ENCODE results near the gene TBC1D22A. TPM values are rescaled to one million over a fixed set of nuclear protein-coding genes. Genes with fewer than 3 reads are reported as not detected.

TBC1D22A gene
- total RNA-seq, 3 donors from 2014 or later = 29.8 to 31.1 (median 29.9) TPM

DNA sequence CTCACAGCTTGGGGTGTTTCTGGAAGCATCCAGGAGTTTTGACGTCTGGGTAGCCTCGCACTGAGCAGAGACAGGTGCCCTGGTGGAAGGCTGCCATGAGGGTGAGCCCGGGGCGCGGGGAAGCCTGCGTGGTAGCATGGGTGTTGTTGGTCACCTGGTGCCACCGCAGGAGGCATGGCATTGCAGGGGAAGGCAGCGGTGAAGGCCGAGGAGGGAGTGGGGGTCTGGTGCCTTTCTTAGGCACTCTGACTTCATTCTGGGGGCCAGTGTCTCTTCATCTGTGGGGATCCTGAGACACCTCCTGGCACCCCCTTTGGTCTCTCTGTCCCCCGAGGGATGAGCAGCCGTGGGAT lies 271.2 kb downstream of the TBC1D22A start:
- DNase-seq (no peak), ATAC-seq (no peak)
- peaks cover 7% of the 10 kb centered on the region for H3K36me3 Mint-ChIP-seq (ENCODE audit: insufficient read depth)
- H3K9me3 Mint-ChIP-seq = no peaks in the 10 kb centered on the region
- H3K27me3 Mint-ChIP-seq (ENCODE audit: low read depth) = no peaks in the 10 kb centered on the region
- no peaks in the 10 kb centered on the region for H3K4me1 Mint-ChIP-seq (ENCODE audit: low read depth)
- H3K4me3 Mint-ChIP-seq = no peak overlapping the region

DNA sequence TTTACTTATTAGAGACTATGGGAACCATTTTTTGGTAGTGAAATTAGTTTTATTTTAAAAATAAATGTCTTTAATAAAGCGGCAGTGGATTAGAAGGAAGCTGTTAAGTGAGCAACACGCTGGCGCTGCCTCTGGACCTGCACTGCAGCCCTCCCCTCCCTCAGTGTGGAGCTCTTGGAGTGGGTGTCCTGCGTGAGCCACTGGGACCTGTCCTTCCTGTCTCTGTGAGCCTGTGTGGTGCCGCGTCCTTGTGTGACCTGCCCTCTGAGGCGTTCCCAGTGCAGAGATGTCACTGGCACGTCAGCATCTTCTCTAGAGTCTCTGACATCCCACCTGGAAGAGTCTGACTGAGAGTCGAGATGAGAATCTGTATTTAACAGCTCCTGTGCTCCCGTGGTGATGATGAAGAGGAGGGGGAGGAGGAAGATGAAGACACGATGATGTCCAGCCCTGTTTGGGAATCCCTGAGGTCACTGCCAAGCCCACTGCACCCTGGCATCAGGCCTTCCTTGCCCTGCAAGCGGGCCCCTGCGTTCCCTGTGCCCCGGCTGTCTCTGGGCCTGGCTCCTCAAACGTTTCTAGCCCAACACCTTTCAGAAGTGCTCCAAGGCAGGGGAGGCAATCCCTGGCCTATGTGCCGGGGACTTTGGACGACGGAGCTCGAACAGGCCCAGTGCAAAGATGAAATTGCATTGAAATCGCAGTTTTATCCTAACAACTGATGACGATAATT lies 271.8 kb downstream of the TBC1D22A start:
- no peak for ATAC-seq
- DNase-seq = no peak
- H3K4me1 Mint-ChIP-seq (ENCODE audit: low read depth) = no peaks in the 10 kb centered on the region
- no peaks in the 10 kb centered on the region for H3K9me3 Mint-ChIP-seq
- no peaks in the 10 kb centered on the region for H3K27me3 Mint-ChIP-seq (ENCODE audit: low read depth)
- peaks cover 7% of the 10 kb centered on the region for H3K36me3 Mint-ChIP-seq (ENCODE audit: insufficient read depth)
- no peak overlapping the region for H3K4me3 Mint-ChIP-seq

DNA sequence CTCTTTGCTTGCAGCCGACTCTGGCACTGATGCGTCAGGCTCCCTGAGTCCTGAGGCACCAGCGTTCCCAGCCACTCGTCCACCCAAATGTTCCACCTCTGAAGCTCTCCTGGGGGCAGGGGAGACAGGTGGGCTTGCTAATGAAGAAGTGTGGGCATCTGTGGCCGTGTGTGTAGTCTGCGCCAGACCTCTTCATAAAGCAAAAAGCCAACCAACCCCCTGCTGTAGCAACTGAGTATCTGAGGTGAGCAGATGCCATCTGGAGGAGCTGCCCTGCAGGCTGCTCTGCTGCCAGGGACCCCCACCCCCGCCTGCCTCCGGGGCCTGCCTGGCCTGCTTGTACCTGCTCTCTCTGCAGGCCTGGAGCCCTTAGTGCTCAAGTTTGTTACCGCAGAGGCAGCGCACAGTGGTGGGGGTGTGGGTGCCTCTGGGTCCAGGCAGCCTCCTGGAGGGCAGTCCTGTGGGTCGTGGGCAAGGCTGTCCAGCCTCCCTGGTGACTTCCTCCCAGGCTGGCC lies 272.5 kb downstream of the TBC1D22A start:
- no peaks in the 10 kb centered on the region for H3K4me1 Mint-ChIP-seq (ENCODE audit: low read depth)
- no peak for ATAC-seq
- no peaks in the 10 kb centered on the region for H3K27me3 Mint-ChIP-seq (ENCODE audit: low read depth)

DNA sequence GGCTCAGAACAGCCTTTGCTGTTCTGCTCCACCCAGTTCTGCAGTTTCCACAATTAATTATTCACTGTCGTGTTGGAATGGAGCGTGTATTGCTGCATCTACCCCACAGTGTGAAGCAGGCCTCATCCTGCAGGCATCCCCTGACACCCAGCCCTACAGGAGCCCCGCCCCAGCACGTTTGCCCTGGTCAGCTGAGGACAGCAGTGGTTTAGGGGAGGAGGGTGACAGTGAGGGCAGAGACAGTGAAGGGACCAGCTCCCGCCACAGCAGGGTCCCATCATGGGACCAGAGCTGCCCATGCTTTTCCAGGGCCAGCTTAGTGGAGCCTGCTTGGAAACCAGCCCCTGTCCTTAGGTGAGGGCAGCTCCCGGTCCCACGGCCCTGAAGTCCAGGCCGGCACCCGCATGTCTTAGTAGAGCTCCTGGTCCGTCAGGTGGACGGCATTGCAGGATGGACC lies 273.0 kb downstream of the TBC1D22A start:
- no peaks in the 10 kb centered on the region for H3K27me3 Mint-ChIP-seq (ENCODE audit: low read depth)
- peaks cover 13% of the 10 kb centered on the region for H3K36me3 Mint-ChIP-seq (ENCODE audit: insufficient read depth)
- no peak overlapping the region for H3K4me3 Mint-ChIP-seq
- H3K9me3 Mint-ChIP-seq = no peaks in the 10 kb centered on the region
- DNase-seq = no peak
- H3K4me1 Mint-ChIP-seq (ENCODE audit: low read depth) = peaks cover 2% of the 10 kb centered on the region
- ATAC-seq = no peak

More for the DNA sequence above, 272.5 kb downstream of the TBC1D22A start:
- Mint-ChIP-seq H3K36me3 (ENCODE audit: insufficient read depth) (peaks cover 10% of the 10 kb centered on the region), H3K4me3 (no peak overlapping the region), H3K9me3 (no peaks in the 10 kb centered on the region)
- DNase-seq = no peak

DNA sequence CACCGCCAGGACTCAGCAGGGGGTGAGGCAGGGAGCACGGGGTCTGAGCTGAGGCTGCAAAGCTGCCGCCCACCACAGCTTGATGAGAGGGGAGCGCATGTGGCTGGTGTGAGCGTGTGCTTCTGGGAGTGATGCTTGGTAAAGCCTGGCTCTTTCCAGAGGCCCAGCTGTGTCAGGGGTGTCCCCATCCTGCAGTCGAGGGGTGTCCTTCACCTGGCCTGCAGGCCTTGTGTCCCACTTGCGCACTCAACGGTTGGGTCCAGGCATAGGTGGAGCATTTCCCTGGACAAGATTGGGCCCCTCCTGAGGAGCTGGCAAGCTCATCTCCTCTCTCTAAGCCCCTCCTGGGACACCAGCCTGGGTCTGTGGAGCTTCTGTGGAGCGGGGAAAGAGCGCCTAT lies 273.9 kb downstream of the TBC1D22A start:
- H3K4me3 Mint-ChIP-seq = no peak overlapping the region
- H3K9me3 Mint-ChIP-seq = no peaks in the 10 kb centered on the region
- H3K27me3 Mint-ChIP-seq (ENCODE audit: low read depth) = no peaks in the 10 kb centered on the region
- ATAC-seq (no peak), DNase-seq (no peak)
- H3K4me1 Mint-ChIP-seq (ENCODE audit: low read depth) = peaks cover 2% of the 10 kb centered on the region
- peaks cover 12% of the 10 kb centered on the region for H3K36me3 Mint-ChIP-seq (ENCODE audit: insufficient read depth)

DNA sequence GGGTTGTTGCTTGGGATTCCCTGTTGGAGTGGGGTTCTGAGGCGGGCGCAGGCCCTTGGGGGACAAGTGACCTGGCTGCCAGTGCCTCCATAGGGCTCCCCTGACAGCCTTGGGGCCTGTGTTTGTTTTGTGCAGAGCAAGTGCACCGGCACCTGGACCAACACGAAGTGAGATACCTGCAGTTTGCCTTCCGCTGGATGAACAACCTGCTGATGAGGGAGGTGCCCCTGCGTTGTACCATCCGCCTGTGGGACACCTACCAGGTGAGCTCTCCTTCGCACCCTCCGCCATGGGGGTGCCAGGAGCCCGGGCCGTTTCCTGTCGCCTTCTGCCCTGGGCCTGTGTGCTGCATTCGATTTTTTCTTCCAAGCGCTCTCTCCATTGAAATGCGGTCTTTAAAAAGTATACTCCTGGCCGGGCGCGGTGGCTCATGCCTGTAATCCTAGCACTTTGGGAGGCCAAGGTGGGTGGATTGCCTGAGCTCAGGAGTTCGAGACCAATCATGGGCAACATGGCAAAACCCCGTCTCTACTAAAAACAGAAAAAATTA lies 274.6 kb downstream of the TBC1D22A start:
- Mint-ChIP-seq H3K4me3 (no peak overlapping the region), H3K4me1 (ENCODE audit: low read depth) (peaks cover 2% of the 10 kb centered on the region), H3K36me3 (ENCODE audit: insufficient read depth) (peaks cover 11% of the 10 kb centered on the region), H3K9me3 (no peaks in the 10 kb centered on the region), H3K27me3 (ENCODE audit: low read depth) (no peaks in the 10 kb centered on the region)
- ATAC-seq = no peak
- no peak for DNase-seq

DNA sequence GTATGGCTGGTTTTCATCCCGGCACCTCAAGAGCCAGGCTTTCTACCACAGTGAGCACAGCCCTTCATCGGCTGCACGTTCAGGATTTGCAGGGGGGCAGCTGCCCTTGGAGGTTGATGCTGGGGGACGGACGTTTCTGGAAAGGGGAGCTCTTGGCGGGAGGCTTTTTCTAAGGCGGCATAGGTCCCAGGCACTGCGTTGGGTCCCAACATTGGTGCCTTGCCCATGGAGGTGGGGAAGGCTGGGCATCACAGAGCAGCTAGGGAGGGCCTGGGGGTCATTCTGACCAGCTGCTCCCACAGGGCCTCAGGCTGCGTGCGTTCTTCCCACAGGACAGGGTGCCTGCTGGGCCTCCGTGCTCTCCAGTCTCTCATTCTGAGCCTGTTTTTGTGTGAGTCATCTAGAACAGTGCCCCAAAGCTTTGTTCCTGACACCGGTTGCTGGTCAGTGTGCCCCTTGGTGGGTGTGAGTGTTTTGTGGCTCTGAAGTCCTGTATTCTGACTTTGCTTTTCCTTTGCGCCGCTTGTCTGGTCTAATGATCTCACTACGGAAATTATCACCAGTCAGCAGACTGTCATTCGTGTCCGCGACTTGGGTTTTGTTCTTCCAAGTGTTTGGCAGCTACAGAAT lies 275.9 kb downstream of the TBC1D22A start:
- no peak for DNase-seq
- Mint-ChIP-seq H3K9me3 (no peaks in the 10 kb centered on the region), H3K4me3 (no peak overlapping the region), H3K27me3 (ENCODE audit: low read depth) (no peaks in the 10 kb centered on the region), H3K36me3 (ENCODE audit: insufficient read depth) (peaks cover 10% of the 10 kb centered on the region), H3K4me1 (ENCODE audit: low read depth) (peaks cover 12% of the 10 kb centered on the region)
- no peak for ATAC-seq

DNA sequence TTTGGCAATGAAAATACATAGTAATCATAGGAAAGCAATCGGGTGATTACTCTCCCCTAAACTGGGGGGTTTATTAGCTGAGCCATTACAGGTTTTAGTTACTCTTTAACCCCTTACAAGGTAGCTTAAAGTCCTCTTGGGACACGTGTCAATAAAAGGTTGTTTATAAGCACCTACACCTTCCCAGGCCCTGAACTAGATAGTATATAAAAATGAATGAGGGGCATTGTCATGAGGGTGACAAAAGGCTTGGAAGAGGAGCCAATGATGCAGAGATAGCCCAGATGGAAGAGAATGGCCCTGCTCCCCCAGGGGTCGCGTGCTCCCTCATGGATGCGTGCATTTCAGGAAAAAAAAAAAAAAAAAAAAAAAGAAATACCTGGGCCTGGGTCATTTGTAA lies 276.9 kb downstream of the TBC1D22A start:
- H3K4me1 Mint-ChIP-seq (ENCODE audit: low read depth) = peaks cover 21% of the 10 kb centered on the region
- H3K9me3 Mint-ChIP-seq = no peaks in the 10 kb centered on the region
- no peak for ATAC-seq
- peaks cover 8% of the 10 kb centered on the region for H3K36me3 Mint-ChIP-seq (ENCODE audit: insufficient read depth)
- no peak for DNase-seq
- no peak overlapping the region for H3K4me3 Mint-ChIP-seq
- H3K27me3 Mint-ChIP-seq (ENCODE audit: low read depth) = no peaks in the 10 kb centered on the region

DNA sequence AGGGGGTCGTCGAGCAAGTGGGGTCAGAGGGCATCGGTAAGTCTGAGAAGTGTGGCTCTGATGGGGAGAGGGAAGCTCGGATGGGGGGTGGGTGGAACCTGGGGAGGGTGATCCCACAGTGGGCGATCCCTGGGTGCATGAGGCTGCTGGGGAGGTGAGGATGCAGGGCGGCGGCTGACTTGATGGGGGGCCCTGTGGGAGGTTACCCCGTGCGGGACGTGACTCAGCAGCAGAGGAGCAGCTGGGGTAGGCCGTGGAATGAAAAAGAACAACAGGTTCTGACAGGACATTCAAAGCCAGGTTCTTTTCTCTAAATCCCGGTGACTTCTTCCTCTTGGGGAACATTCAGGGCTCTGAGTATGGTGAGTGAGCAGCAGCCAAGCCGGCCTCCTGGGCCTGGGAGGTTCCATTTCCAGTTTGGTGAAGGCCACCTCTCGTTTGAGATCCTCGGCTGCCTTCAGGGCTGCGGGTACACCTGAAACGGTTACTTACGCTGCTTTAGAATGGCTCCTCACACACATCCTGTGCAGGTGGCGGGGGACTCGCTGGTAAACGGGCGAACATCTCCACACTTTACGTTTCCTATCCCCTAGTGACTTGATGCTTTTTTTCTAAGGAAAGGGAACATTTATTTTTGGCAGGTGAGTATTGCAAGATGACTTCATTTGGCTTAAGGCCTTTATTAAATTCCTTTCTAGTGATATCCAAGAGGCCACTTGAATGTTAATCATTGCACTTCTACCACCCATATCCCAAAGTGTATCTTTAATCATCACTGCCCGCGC lies 278.2 kb downstream of the TBC1D22A start:
- DNase-seq (no peak), ATAC-seq (no peak)
- Mint-ChIP-seq H3K4me1 (ENCODE audit: low read depth) (peaks cover 28% of the 10 kb centered on the region), H3K4me3 (no peak overlapping the region), H3K9me3 (no peaks in the 10 kb centered on the region), H3K27me3 (ENCODE audit: low read depth) (no peaks in the 10 kb centered on the region), H3K36me3 (ENCODE audit: insufficient read depth) (peaks cover 8% of the 10 kb centered on the region)

DNA sequence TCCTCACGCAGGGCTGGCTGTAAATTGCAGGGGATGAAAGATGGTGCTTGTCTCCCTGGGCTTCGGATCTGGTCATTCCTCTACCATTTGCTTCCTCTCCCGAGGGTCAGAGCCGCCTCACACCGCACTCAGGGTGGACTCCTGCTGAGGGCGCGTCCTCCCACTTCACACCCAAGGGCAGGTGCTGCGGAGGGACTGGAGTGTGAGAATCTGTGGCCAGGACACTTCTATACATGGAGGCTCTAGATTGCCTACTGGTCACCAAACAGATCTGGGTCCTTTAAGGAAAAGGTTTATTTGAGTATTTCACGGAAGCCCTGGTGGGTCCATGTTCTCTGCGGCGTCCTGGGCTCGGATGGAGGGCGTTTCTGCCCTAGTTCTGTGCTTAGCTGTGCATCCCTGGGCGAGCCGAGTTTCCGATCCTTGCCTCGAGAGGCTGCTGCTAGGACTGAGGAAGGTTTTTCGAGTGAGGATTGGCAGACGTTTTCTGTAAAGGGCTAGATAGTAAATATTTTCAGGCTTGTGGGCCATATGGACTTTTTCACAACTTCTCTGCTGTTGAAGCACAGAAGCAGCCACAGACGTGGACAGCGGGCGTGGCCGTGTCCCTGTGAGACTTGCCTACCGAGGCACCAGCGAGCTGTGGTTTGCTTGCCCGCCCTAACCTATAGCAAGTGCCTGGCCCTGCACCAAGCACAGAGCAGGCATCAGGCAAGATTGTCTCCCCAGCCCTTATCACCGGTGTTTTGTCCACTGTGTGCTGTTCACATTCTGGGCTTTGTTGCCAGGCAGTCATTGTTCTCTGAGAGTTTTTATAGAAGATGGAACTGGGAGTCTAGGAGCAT lies 279.0 kb downstream of the TBC1D22A start:
- H3K9me3 Mint-ChIP-seq = no peaks in the 10 kb centered on the region
- no peaks in the 10 kb centered on the region for H3K27me3 Mint-ChIP-seq (ENCODE audit: low read depth)
- DNase-seq (no peak), ATAC-seq (no peak)
- peaks cover 28% of the 10 kb centered on the region for H3K4me1 Mint-ChIP-seq (ENCODE audit: low read depth)
- no peak overlapping the region for H3K4me3 Mint-ChIP-seq
- H3K36me3 Mint-ChIP-seq (ENCODE audit: insufficient read depth) = peaks cover 8% of the 10 kb centered on the region

DNA sequence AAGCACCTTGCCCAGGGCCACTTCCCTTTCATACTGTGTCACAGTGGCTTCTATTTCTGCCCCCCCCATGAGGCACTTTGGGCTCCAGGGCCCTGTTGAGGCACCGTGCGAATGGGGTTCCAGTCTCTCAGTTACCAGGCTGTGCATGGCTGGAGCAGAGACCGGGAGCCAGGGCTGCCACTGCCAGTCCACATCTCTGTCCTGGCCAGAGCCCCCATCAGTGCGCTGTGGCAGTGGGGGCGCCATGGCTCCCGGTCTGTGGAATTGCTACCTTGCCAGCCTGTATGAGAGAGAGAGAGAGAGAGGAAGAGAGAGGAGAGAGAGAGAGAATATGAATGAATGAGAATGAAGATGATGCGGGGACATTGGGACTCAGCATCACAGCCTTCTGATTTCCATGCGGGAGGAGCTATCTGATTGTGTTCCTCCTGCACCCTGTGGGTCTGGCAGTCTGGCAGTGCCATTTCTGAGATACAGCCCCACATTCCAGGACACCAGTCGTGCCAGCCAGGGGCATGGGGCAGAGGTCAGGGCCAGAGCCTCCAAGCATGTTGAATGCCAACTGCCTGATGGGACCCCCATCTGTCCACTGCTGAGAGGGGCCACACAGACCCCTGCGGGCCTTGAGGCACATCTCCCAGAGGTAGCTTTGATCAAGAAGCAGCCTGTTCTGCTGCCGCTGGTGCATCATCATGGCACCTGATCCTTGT lies 279.8 kb downstream of the TBC1D22A start:
- ATAC-seq (no peak), DNase-seq (no peak)
- Mint-ChIP-seq H3K27me3 (ENCODE audit: low read depth) (no peaks in the 10 kb centered on the region), H3K9me3 (no peaks in the 10 kb centered on the region), H3K36me3 (ENCODE audit: insufficient read depth) (peaks cover 8% of the 10 kb centered on the region), H3K4me1 (ENCODE audit: low read depth) (peaks cover 30% of the 10 kb centered on the region), H3K4me3 (no peak overlapping the region)

DNA sequence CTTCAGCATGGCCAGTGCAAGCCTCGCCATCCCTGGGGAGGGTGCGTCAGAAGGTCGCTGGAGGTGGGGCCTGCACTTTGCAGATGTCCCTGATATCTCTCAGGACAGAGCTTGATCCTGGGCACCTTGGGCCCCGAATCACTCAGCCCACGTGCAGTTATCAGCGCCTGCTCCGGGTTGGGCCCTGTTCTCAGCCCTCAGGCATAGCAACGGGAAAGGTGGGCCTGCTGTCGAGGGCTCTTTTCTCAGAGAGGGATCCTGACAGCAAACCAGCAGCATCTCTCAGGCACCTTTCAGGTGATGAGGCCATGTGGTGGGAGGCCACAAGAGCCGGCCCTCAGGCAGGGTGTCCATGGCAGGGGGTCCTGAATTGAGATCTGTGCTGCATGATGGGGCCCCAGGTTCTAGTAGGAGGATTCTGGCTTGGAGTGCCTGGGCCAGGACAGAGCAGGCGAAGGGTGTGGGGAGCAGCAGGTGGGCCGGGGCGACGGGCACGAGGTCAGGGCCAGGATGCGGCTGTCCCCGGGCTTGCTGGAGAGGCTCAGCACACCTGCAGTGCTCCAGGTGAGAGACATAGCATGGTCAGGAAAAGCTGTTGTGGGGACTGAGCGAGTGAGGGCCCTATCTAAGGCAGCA lies 280.5 kb downstream of the TBC1D22A start:
- ATAC-seq = no peak
- peaks cover 31% of the 10 kb centered on the region for H3K4me1 Mint-ChIP-seq (ENCODE audit: low read depth)
- H3K9me3 Mint-ChIP-seq = no peaks in the 10 kb centered on the region
- H3K27me3 Mint-ChIP-seq (ENCODE audit: low read depth) = no peaks in the 10 kb centered on the region
- peaks cover 6% of the 10 kb centered on the region for H3K36me3 Mint-ChIP-seq (ENCODE audit: insufficient read depth)
- no peak for DNase-seq
- H3K4me3 Mint-ChIP-seq = no peak overlapping the region

Measured in activated T-cell treated with anti-CD3 and anti-CD28 coated beads, Interleukin-2, amount 50 U/mL, for 4 hours (primary cell).